CD4-positive, CD25-positive, alpha-beta regulatory T cell (primary cell): ENCODE results near the gene SLCO3A1. TPM values are rescaled to one million over a fixed set of nuclear protein-coding genes. Genes with fewer than 3 reads are reported as not detected.
A peak's percentile ranks its signal among the peaks of the same experiment; 100 is the strongest.

Experiments
- ATAC-seq, 2 donors: fragments of 150-1000 bp; cut with Tn5 transposase; one replicate each; pipeline ENCODE4 v1.10.0; 2021; ENCODE audit warnings: low read depth in 2 of 2, moderate number of reproducible peaks in 2 of 2, moderate library complexity in 1 of 2
- DNase-seq, 3 donors: peaks; one replicate each; pipeline versions ENCODE4 v3.0.0 to v3.0.0-alpha.2; 2012 to 2022; ENCODE audit warnings: mixed read lengths in 1 of 3
- H3K27ac ChIP-seq: one replicate; pipeline ENCODE4 v1.7.0; 2013; ENCODE audit warnings: mild to moderate bottlenecking, low read length; ENCODE audit not compliant: insufficient read depth, poor library complexity, severe bottlenecking
- H3K27me3 ChIP-seq: one replicate; pipeline ENCODE4 v1.7.0; 2013; ENCODE audit warnings: low read length; ENCODE audit not compliant: control insufficient read depth, insufficient read depth
- H3K36me3 ChIP-seq: one replicate; pipeline ENCODE4 v1.7.0; 2013; ENCODE audit warnings: mild to moderate bottlenecking, low read length, moderate library complexity; ENCODE audit not compliant: control insufficient read depth, insufficient read depth
- H3K4me1 ChIP-seq: 2 replicates; pipeline ENCODE4 v1.7.0; 2013; ENCODE audit warnings: mild to moderate bottlenecking, low read length; ENCODE audit not compliant: insufficient read depth, control insufficient read depth, poor library complexity, severe bottlenecking
- H3K4me3 ChIP-seq: one replicate; pipeline ENCODE4 v1.7.0; 2013; ENCODE audit warnings: low read depth, mild to moderate bottlenecking, low read length, moderate library complexity
- H3K9me3 ChIP-seq, 2 experiments: 1 replicate in 1 of 2; 2 replicates in 1 of 2; pipeline ENCODE4 v1.7.0; 2013; ENCODE audit warnings: low read length in 2 of 2, mild to moderate bottlenecking in 1 of 2, moderate library complexity in 1 of 2; ENCODE audit not compliant: control insufficient read depth in 2 of 2
- H3K27ac Mint-ChIP-seq, 3 donors: one replicate each; pipeline ENCODE4 v1.8.0; 2020 to 2022; ENCODE audit warnings: mild to moderate bottlenecking in 3 of 3, mixed read lengths in 3 of 3, moderate library complexity in 2 of 3
- H3K27me3 Mint-ChIP-seq: one replicate; pipeline ENCODE4 v1.8.0; 2022; ENCODE audit warnings: mild to moderate bottlenecking, mixed read lengths
- H3K36me3 Mint-ChIP-seq: one replicate; pipeline ENCODE4 v1.8.0; 2020; ENCODE audit warnings: mixed read lengths
- H3K4me1 Mint-ChIP-seq, 4 donors: one replicate each; pipeline ENCODE4 v1.8.0; 2020 to 2022; ENCODE audit warnings: mixed read lengths in 4 of 4, mild to moderate bottlenecking in 1 of 4
- H3K4me3 Mint-ChIP-seq, 4 donors: one replicate each; pipeline ENCODE4 v1.8.0; 2020 to 2022; ENCODE audit warnings: mild to moderate bottlenecking in 4 of 4, mixed read lengths in 4 of 4, moderate library complexity in 3 of 4
- H3K9me3 Mint-ChIP-seq, 7 donors: one replicate each; pipeline ENCODE4 v1.8.0; 2020 to 2022; ENCODE audit warnings: mixed read lengths in 7 of 7, mild to moderate bottlenecking in 3 of 7, moderate library complexity in 2 of 7
- polyA plus RNA-seq, 4 donors: library from polyadenylated mRNA; unstranded; fragments of 300-500 nt; fragmentation: Illumina TruSeq; gene quantifications; one replicate each; pipeline ENCODE4 v1.2.3, GENCODE V29; 2021
- total RNA-seq: library from RNA; stranded (reverse); gene quantifications from one replicate; pipeline ENCODE4 v1.2.3, GENCODE V29; 2022

The SLCO3A1 gene
- total and polyA plus RNA-seq, 5 donors from 2014 or later = 20.1 to 63.7 (median 38.1) TPM

GRCh38 chr15:92041371-92041770 is 187.9 kb downstream of the SLCO3A1 start:
- no peak overlapping the region for H3K27ac ChIP-seq
- peaks cover 4% of the 10 kb centered on the region for H3K27me3 Mint-ChIP-seq
- ATAC-seq (no peak), DNase-seq (no peak)
- H3K4me1 Mint-ChIP-seq = peaks cover 13 to 55% (median 36%) of the 10 kb centered on the region in 4 donors
- H3K9me3 ChIP-seq = no peaks in the 10 kb centered on the region
- no peak overlapping the region for H3K4me3 Mint-ChIP-seq
- H3K36me3 ChIP-seq = no peaks in the 10 kb centered on the region
- no peaks in the 10 kb centered on the region for H3K27me3 ChIP-seq
- peaks cover 0 to 4% (median 0%) of the 10 kb centered on the region in 7 donors for H3K9me3 Mint-ChIP-seq
- H3K27ac Mint-ChIP-seq = no peak overlapping the region
- no peak overlapping the region for H3K4me3 ChIP-seq
- H3K36me3 Mint-ChIP-seq = peaks cover 13% of the 10 kb centered on the region
- no peaks in the 10 kb centered on the region for H3K4me1 ChIP-seq

DNA sequence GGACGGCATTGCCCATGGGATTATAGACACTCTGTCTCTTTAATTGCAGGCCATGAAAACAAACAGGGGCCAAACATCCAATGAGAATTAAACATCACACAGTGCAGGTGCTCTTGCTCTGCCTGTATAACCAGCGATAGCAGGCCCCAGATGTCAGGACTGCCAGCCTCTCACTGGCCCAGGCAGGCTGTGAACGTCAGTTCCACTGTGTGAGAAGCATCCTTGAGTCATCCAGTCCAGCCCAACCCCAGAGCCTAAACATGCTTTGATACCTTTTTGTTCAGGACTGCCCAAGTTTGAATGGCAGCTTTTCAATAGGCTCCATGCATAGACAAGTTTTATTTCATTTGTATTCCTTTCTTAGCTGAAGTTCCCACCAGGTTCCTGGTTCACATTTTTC is 189.8 kb downstream of the SLCO3A1 start:
- Mint-ChIP-seq H3K4me1 (peaks cover 13 to 55% (median 37%) of the 10 kb centered on the region in 4 donors), H3K27ac (no peak overlapping the region), H3K36me3 (peaks cover 9% of the 10 kb centered on the region), H3K9me3 (peaks cover 0 to 4% (median 0%) of the 10 kb centered on the region in 7 donors), H3K4me3 (no peak overlapping the region), H3K27me3 (no peaks in the 10 kb centered on the region)
- no peak overlapping the region for H3K27ac ChIP-seq
- DNase-seq (no peak), ATAC-seq (no peak)
- H3K9me3 ChIP-seq = no peaks in the 10 kb centered on the region
- no peak overlapping the region for H3K4me3 ChIP-seq
- H3K36me3 ChIP-seq = no peaks in the 10 kb centered on the region
- no peaks in the 10 kb centered on the region for H3K27me3 ChIP-seq
- no peaks in the 10 kb centered on the region for H3K4me1 ChIP-seq

DNA sequence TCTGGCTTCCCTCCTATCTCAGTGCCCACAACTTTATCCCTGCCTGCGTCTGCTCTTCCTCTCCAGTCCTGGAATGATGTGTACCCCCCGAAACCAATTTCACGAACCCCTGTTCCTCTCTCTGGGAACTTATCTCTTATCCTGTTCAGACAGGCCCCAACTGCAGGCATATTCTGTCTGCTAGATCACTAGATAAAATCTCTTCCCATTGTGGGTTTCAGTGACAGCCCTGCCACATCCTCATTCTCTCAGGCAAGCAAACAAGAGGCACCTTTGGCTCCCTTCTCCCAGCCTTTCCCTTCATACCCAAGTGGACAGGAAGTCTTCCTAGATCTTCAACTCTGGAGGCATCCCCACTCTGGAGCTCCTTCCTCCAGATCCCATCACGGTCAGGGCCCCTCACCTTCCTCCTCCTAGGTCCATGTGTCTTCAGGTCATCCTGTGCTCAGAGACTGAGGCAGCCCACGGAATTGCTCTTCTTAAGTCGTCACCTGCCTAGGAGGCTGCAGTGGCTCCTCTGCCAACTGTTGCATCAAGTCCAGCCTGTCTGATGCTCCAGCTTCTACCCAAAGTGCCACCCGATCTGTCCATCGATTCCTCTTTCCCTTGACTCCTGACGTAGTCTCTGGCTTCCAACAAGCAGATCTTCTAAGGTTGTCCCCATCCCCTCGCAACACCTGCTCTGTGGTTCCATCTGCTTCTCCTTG is 190.8 kb downstream of the SLCO3A1 start:
- Mint-ChIP-seq H3K27me3 (no peaks in the 10 kb centered on the region), H3K9me3 (no peaks in the 10 kb centered on the region), H3K4me3 (no peak overlapping the region), H3K27ac (peak overlapping the region in 2 of 3 donors; percentile 21 to 39), H3K36me3 (peaks cover 4% of the 10 kb centered on the region), H3K4me1 (peaks cover 13 to 54% (median 37%) of the 10 kb centered on the region in 4 donors)
- DNase-seq (no peak), ATAC-seq (no peak)
- no peaks in the 10 kb centered on the region for H3K4me1 ChIP-seq
- no peaks in the 10 kb centered on the region for H3K27me3 ChIP-seq
- no peaks in the 10 kb centered on the region for H3K9me3 ChIP-seq
- H3K4me3 ChIP-seq = no peak overlapping the region
- H3K27ac ChIP-seq = no peak overlapping the region
- no peaks in the 10 kb centered on the region for H3K36me3 ChIP-seq

DNA sequence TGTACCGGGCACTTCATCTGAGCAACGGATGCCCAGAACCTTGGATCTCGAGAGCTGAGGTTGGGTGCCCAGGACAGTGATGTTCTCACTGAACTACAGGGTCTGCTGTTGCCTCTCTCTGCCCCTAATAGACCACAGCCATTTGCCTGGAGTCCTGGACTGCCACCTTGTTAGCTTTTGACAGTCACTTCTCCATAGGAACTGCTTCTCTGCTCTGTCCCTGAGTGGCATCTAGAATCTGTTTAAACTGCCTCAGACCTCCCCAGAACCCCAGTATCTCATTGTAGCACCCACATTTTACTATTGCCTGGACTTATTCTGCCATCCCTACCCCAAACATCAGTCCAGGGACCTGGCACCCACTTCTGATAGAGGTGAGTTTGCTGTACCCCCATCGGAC is 194.4 kb downstream of the SLCO3A1 start:
- DNase-seq (no peak), ATAC-seq (no peak)
- Mint-ChIP-seq H3K27me3 (no peaks in the 10 kb centered on the region), H3K4me1 (peaks cover 7 to 53% (median 25%) of the 10 kb centered on the region in 4 donors), H3K4me3 (no peak overlapping the region), H3K36me3 (peaks cover 4% of the 10 kb centered on the region), H3K27ac (no peak overlapping the region), H3K9me3 (no peaks in the 10 kb centered on the region)
- Histone ChIP-seq H3K36me3 (no peaks in the 10 kb centered on the region), H3K9me3 (no peaks in the 10 kb centered on the region), H3K4me3 (no peak overlapping the region), H3K4me1 (no peaks in the 10 kb centered on the region), H3K27me3 (no peaks in the 10 kb centered on the region), H3K27ac (no peak overlapping the region)

DNA sequence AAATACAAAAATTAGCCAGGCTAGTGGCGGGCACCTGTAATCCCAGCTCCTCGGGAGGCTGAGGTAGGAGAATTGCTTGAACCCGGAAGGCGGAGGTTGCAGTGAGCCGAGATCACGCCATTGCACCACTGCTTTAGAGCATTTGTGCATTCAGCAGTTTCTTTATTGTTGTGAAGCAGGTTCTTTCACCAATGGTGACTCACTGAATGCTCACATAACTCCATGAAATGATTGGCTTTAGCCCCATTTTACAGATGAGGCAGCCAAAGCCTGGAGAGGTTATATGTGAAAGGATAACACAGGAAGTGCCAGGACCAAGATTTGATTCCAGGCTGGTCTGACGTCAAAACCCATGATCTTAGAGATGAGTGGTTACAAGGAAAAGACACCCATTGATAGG is 195.2 kb downstream of the SLCO3A1 start:
- H3K9me3 Mint-ChIP-seq = no peaks in the 10 kb centered on the region
- H3K27ac Mint-ChIP-seq = no peak overlapping the region
- ATAC-seq = no peak
- Histone ChIP-seq H3K27me3 (no peaks in the 10 kb centered on the region), H3K9me3 (no peaks in the 10 kb centered on the region), H3K4me1 (no peaks in the 10 kb centered on the region), H3K36me3 (no peaks in the 10 kb centered on the region), H3K27ac (no peak overlapping the region), H3K4me3 (no peak overlapping the region)
- H3K4me1 Mint-ChIP-seq = peaks cover 7 to 50% (median 21%) of the 10 kb centered on the region in 4 donors
- H3K36me3 Mint-ChIP-seq = peaks cover 4% of the 10 kb centered on the region
- no peak overlapping the region for H3K4me3 Mint-ChIP-seq
- no peak for DNase-seq
- no peaks in the 10 kb centered on the region for H3K27me3 Mint-ChIP-seq

- no peaks in the 10 kb centered on the region for H3K27me3 ChIP-seq
- no peak overlapping the region for H3K27ac Mint-ChIP-seq
- peaks cover 5 to 45% (median 16%) of the 10 kb centered on the region in 4 donors for H3K4me1 Mint-ChIP-seq
These were observed 195.9 kb downstream of the SLCO3A1 start for GRCh38 chr15:92049290-92049989.

DNA sequence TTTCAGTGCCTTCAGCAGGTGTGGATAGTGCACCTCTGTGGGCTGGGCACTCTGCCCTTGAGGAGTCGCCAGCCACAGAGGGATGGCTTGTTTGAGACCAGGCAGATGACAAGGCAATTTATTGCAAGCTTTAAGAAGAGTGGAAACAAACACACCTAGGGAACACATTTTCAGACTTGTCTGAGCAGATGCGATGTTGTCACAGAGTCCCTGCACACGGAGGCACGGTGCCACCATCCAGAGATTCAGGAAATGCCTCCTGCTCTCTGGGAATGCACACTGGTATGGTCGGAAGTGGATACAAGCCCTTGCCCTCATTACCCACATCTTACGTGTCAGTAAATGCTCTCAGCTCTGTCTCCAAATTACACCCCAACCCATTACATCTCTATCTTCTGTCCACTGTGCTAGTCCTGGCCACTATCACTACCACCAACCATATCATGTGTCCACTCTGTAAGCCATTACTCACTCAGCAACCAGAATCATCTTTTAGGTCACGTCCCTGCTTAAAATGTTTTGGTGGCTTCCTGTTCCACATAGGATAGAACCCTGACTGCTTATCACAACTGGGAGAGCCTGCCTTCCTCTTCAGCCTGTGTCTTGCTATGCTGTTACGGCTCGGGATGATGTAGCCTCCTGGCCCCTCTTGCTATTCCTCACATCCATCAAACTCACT is 196.9 kb downstream of the SLCO3A1 start:
- H3K4me3 Mint-ChIP-seq = no peak overlapping the region
- Histone ChIP-seq H3K27ac (no peak overlapping the region), H3K9me3 (no peaks in the 10 kb centered on the region), H3K4me3 (no peak overlapping the region), H3K4me1 (no peaks in the 10 kb centered on the region), H3K36me3 (no peaks in the 10 kb centered on the region), H3K27me3 (no peaks in the 10 kb centered on the region)
- no peaks in the 10 kb centered on the region for H3K36me3 Mint-ChIP-seq
- H3K4me1 Mint-ChIP-seq = peaks cover 5 to 40% (median 14%) of the 10 kb centered on the region in 4 donors
- DNase-seq (no peak), ATAC-seq (no peak)
- peak overlapping the region in 2 of 3 donors; percentile 27 to 39 for H3K27ac Mint-ChIP-seq
- H3K9me3 Mint-ChIP-seq = no peaks in the 10 kb centered on the region
- no peaks in the 10 kb centered on the region for H3K27me3 Mint-ChIP-seq

More at GRCh38 chr15:92049290-92049989, 195.9 kb downstream of the SLCO3A1 start:
- DNase-seq (no peak), ATAC-seq (no peak)
- H3K36me3 Mint-ChIP-seq = peaks cover 4% of the 10 kb centered on the region
- H3K4me3 Mint-ChIP-seq = no peak overlapping the region
- Histone ChIP-seq H3K36me3 (no peaks in the 10 kb centered on the region), H3K4me1 (no peaks in the 10 kb centered on the region), H3K4me3 (no peak overlapping the region), H3K9me3 (no peaks in the 10 kb centered on the region), H3K27ac (no peak overlapping the region)
- H3K27me3 Mint-ChIP-seq = no peaks in the 10 kb centered on the region
- no peaks in the 10 kb centered on the region for H3K9me3 Mint-ChIP-seq
